ENCODE data around the gene STAG1. TPM values are rescaled to one million over a fixed set of nuclear protein-coding genes. Genes with fewer than 3 reads are reported as not detected.

The STAG1 gene
- polyA plus RNA-seq, 2 of the 4 experiments (the other 2 are of a cell fraction) = 12.8 to 19.2 TPM

DNA sequence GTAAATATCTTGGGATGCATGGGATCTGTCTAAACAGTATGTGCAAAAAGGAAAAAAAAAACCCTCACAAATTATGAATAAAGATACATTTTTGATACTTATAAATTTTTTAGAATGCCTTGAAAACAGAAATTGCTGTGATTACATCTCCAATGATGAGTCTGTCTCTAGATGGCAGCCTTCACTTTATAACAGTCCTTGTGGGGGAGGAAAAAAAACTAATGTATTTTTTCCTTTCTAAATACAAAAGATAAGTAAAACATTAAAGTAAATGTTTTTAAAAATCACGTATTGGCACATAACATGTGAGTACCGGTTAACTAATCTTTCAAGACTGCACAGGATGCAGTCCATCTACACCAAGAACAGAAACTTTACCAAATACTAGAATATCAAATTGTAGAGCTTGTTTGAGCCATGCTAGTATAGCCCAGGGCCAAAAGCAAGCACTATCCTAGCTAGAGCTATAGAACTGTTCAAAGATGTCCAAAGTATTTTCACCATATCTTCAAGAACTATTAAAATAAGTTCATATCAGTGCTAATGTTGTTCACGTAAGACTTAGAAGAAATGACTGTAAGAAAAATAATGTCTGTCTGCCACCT, 206.4 kb downstream of the STAG1 start:
- peak in 1 of 2 experiments; percentile 3 for DNase-seq (ENCODE audit: low read depth in 1 of 2, low spot score in 1 of 2)
- CTCF ChIA-PET = interaction anchor here (0.5 to 1.3 kb wide), 2 partner anchors 206 to 213 kb away, joined by 3 to 5 read pairs; partner anchors contain the start of gene STAG1
- FAIRE-seq = no peak
- no peak for TF ChIP-seq KDM5A (IDR thresholded peaks at IDR 0.05)
- no peak for TF ChIP-seq ZSCAN20 (CRISPR knock-in tag; IDR thresholded peaks at IDR 0.05)
- no peak for TF ChIP-seq ESRRA (IDR thresholded peaks at IDR 0.05; ENCODE audit: borderline replicate concordance, low read length)
- TF ChIP-seq, protein P1, sequence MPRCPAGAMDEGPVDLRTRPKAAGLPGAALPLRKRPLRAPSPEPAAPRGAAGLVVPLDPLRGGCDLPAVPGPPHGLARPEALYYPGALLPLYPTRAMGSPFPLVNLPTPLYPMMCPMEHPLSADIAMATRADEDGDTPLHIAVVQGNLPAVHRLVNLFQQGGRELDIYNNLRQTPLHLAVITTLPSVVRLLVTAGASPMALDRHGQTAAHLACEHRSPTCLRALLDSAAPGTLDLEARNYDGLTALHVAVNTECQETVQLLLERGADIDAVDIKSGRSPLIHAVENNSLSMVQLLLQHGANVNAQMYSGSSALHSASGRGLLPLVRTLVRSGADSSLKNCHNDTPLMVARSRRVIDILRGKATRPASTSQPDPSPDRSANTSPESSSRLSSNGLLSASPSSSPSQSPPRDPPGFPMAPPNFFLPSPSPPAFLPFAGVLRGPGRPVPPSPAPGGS (IDR thresholded peaks at IDR 0.05) = no peak
- peak; percentile 29; the same call in 1 of the 3 replicates for TF ChIP-seq SMC3 (IDR thresholded peaks at IDR 0.05)
- TF ChIP-seq, protein P2, sequence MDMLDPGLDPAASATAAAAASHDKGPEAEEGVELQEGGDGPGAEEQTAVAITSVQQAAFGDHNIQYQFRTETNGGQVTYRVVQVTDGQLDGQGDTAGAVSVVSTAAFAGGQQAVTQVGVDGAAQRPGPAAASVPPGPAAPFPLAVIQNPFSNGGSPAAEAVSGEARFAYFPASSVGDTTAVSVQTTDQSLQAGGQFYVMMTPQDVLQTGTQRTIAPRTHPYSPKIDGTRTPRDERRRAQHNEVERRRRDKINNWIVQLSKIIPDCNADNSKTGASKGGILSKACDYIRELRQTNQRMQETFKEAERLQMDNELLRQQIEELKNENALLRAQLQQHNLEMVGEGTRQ (IDR thresholded peaks at IDR 0.05) = no peak
- TF ChIP-seq, protein P3, sequence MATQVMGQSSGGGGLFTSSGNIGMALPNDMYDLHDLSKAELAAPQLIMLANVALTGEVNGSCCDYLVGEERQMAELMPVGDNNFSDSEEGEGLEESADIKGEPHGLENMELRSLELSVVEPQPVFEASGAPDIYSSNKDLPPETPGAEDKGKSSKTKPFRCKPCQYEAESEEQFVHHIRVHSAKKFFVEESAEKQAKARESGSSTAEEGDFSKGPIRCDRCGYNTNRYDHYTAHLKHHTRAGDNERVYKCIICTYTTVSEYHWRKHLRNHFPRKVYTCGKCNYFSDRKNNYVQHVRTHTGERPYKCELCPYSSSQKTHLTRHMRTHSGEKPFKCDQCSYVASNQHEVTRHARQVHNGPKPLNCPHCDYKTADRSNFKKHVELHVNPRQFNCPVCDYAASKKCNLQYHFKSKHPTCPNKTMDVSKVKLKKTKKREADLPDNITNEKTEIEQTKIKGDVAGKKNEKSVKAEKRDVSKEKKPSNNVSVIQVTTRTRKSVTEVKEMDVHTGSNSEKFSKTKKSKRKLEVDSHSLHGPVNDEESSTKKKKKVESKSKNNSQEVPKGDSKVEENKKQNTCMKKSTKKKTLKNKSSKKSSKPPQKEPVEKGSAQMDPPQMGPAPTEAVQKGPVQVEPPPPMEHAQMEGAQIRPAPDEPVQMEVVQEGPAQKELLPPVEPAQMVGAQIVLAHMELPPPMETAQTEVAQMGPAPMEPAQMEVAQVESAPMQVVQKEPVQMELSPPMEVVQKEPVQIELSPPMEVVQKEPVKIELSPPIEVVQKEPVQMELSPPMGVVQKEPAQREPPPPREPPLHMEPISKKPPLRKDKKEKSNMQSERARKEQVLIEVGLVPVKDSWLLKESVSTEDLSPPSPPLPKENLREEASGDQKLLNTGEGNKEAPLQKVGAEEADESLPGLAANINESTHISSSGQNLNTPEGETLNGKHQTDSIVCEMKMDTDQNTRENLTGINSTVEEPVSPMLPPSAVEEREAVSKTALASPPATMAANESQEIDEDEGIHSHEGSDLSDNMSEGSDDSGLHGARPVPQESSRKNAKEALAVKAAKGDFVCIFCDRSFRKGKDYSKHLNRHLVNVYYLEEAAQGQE (IDR thresholded peaks at IDR 0.05) = no peak
- no peak for TF ChIP-seq NPAS2 (CRISPR knock-in tag; IDR thresholded peaks at IDR 0.05; ENCODE audit: borderline replicate concordance)
- no peak for TF ChIP-seq RARB (CRISPR knock-in tag; IDR thresholded peaks at IDR 0.05)
- TF ChIP-seq HDAC2 (IDR thresholded peaks at IDR 0.05) = no peak
- TF ChIP-seq, protein P4, sequence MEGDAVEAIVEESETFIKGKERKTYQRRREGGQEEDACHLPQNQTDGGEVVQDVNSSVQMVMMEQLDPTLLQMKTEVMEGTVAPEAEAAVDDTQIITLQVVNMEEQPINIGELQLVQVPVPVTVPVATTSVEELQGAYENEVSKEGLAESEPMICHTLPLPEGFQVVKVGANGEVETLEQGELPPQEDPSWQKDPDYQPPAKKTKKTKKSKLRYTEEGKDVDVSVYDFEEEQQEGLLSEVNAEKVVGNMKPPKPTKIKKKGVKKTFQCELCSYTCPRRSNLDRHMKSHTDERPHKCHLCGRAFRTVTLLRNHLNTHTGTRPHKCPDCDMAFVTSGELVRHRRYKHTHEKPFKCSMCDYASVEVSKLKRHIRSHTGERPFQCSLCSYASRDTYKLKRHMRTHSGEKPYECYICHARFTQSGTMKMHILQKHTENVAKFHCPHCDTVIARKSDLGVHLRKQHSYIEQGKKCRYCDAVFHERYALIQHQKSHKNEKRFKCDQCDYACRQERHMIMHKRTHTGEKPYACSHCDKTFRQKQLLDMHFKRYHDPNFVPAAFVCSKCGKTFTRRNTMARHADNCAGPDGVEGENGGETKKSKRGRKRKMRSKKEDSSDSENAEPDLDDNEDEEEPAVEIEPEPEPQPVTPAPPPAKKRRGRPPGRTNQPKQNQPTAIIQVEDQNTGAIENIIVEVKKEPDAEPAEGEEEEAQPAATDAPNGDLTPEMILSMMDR (IDR thresholded peaks at IDR 0.05) = peak; percentile 28; the same call in 2 of the 3 replicates
- TF ChIP-seq RFX5 (IDR thresholded peaks at IDR 0.05) = no peak
- peak; percentile 39 to 41; a peak in 4 of 5 replicates for TF ChIP-seq RAD21 (conservative IDR thresholded peaks at IDR 0.05 in 1 of 2, IDR thresholded peaks at IDR 0.05 in 1 of 2)
- no peak for TF ChIP-seq ZFP36 (IDR thresholded peaks at IDR 0.05; ENCODE audit: borderline replicate concordance, partially characterized antibody)
- TF ChIP-seq, protein P5, sequence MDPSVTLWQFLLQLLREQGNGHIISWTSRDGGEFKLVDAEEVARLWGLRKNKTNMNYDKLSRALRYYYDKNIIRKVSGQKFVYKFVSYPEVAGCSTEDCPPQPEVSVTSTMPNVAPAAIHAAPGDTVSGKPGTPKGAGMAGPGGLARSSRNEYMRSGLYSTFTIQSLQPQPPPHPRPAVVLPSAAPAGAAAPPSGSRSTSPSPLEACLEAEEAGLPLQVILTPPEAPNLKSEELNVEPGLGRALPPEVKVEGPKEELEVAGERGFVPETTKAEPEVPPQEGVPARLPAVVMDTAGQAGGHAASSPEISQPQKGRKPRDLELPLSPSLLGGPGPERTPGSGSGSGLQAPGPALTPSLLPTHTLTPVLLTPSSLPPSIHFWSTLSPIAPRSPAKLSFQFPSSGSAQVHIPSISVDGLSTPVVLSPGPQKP (IDR thresholded peaks at IDR 0.05; ENCODE audit: low read depth, low read length) = no peak
- TF ChIP-seq, protein P6, sequence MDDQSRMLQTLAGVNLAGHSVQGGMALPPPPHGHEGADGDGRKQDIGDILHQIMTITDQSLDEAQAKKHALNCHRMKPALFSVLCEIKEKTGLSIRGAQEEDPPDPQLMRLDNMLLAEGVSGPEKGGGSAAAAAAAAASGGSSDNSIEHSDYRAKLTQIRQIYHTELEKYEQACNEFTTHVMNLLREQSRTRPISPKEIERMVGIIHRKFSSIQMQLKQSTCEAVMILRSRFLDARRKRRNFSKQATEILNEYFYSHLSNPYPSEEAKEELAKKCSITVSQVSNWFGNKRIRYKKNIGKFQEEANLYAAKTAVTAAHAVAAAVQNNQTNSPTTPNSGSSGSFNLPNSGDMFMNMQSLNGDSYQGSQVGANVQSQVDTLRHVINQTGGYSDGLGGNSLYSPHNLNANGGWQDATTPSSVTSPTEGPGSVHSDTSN (IDR thresholded peaks at IDR 0.05) = no peak
- no peak for TF ChIP-seq FOSL2 (IDR thresholded peaks at IDR 0.05)
- TF ChIP-seq FOSL2 (CRISPR knock-in tag; IDR thresholded peaks at IDR 0.05) = no peak
- no peak for TF ChIP-seq EP300 (IDR thresholded peaks at IDR 0.05)
- TF ChIP-seq HEYL (CRISPR knock-in tag; IDR thresholded peaks at IDR 0.05) = no peak
- H3K9me3 ChIP-seq = no peaks in the 10 kb centered on the region
- no peak overlapping the region for H3K4me2 ChIP-seq
- no peaks in the 10 kb centered on the region for H3K4me1 ChIP-seq
- H3K27ac ChIP-seq = no peak overlapping the region
- 88% methylated on average over 3 of the region's 3 CpGs for WGBS (ENCODE audit: missing lambda C conversion rate)
- no peak overlapping the region for H3K4me3 ChIP-seq
- POLR2A ChIA-PET = no interaction called here
- no peak for ATAC-seq
